Lower leg skin (tissue), 4 donors: ENCODE data around the gene KRTAP10-6. TPM values are rescaled to one million over a fixed set of nuclear protein-coding genes. Genes with fewer than 3 reads are reported as not detected.

Experiments used
- DNase-seq, 2 donors: peaks; one replicate each; pipeline ENCODE4 v3.0.0-alpha.2; 2019; ENCODE audit warnings: low spot score in 2 of 2
- H3K4me3 ChIP-seq: fragments of 200-600 bp; sonication (generic); 2 replicates; pipeline ENCODE4 v1.5.1; 2017; ENCODE audit warnings: mild to moderate bottlenecking, low read depth; ENCODE audit not compliant: poor library complexity, severe bottlenecking
- POLR2A ChIP-seq, 2 donors: fragments of 450-650 bp; IDR thresholded peaks; one replicate each; pipeline ENCODE4 v1.6.1; 2016 to 2017; ENCODE audit warnings: antibody characterized with exemption in 2 of 2, mild to moderate bottlenecking in 1 of 2, moderate library complexity in 1 of 2
- WGBS, 2 donors: methylation state at CpG; one replicate each; pipeline ENCODE4 v1.1.5; 2018; 5-methylcytosine and 5-hydroxymethylcytosine counted together
- intact Hi-C: fragments of 100-400 bp; cut with DNase I; formaldehyde crosslinking; loops from one replicate; pipeline ENCODE4 v1.15.0; 2023; ENCODE audit warnings: low total_unique reads
- total RNA-seq, 4 donors: library from RNA; depleted of rRNA; stranded (reverse); fragments of >200 nt; gene quantifications; one replicate each; pipeline ENCODE4 v1.1.0, GENCODE V29; 2016
- TF ChIP-seq, protein P1 (sequence below), 3 donors: fragments of 450-650 bp; IDR thresholded peaks; one replicate each; pipeline ENCODE4 v1.5.1; 2016; ENCODE audit warnings: antibody characterized with exemption in 3 of 3, mild to moderate bottlenecking in 3 of 3, moderate library complexity in 2 of 3

KRTAP10-6 gene
- total RNA-seq, 4 donors from 2014 or later: 1.3 TPM; not detected in 3

DNA sequence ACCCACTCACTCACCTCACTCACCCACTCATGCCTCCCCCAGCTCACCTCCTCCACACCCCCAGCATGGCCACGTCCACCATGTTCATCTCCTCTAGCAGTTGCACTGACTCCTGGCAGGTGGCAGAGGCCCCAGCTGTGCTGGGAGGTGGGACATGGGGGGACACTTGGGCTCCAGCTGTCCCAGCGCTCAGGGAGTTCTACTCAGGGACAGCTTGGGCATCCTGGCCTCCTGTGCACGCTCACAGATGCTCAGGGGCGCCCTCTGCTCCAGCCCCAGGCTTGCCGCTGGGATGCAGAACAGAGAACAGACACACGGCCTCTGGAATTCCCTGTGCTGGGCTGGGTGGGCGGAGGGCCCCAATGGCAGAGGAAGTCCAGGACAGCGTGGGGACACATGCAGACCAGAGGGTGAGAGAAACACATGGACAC, 24.8 kb upstream of the KRTAP10-6 start:
- intact Hi-C loops: no loop called here
- DNase-seq: no peak
- H3K4me3 ChIP-seq: no peak overlapping the region
- 64 to 65% methylated on average over 8 of the region's 8 CpGs for WGBS, 2 donors
- no peak for TF ChIP-seq POLR2A (IDR thresholded peaks at IDR 0.05)

DNA sequence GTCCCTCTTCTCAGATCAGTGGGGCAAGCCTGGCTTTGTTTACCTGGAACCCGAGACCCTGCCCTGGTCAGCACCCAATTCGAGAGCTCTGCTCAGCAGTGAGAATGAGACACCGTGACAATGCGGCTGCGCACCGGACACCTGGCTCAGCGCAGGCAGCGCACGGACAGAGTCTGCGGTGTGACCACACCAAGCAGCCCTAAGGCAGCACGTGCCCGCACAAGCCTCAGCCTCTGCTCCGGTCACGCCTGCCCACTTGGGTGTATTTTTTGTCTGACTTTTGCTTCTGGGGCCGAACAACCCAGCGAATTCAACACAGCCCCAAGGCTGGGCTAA, 24.3 kb upstream of the KRTAP10-6 start:
- DNase-seq: no peak
- TF ChIP-seq, protein P1, sequence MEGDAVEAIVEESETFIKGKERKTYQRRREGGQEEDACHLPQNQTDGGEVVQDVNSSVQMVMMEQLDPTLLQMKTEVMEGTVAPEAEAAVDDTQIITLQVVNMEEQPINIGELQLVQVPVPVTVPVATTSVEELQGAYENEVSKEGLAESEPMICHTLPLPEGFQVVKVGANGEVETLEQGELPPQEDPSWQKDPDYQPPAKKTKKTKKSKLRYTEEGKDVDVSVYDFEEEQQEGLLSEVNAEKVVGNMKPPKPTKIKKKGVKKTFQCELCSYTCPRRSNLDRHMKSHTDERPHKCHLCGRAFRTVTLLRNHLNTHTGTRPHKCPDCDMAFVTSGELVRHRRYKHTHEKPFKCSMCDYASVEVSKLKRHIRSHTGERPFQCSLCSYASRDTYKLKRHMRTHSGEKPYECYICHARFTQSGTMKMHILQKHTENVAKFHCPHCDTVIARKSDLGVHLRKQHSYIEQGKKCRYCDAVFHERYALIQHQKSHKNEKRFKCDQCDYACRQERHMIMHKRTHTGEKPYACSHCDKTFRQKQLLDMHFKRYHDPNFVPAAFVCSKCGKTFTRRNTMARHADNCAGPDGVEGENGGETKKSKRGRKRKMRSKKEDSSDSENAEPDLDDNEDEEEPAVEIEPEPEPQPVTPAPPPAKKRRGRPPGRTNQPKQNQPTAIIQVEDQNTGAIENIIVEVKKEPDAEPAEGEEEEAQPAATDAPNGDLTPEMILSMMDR (IDR thresholded peaks at IDR 0.05): no peak
- TF ChIP-seq POLR2A (IDR thresholded peaks at IDR 0.05): no peak
- H3K4me3 ChIP-seq: no peak overlapping the region
- intact Hi-C loops: no loop called here
- WGBS, 2 donors: 39 to 50% methylated on average over 16 of the region's 16 CpGs

GRCh38 chr21:44615911-44616590, 23.7 kb upstream of the KRTAP10-6 start:
- no peak overlapping the region for H3K4me3 ChIP-seq
- WGBS, 2 donors: 67 to 72% methylated on average over 15 to 16 of the region's 17 CpGs
- TF ChIP-seq, protein P1 (IDR thresholded peaks at IDR 0.05): no peak
- no peak for TF ChIP-seq POLR2A (IDR thresholded peaks at IDR 0.05)
- no peak for DNase-seq
- intact Hi-C loops: no loop called here

- intact Hi-C loops: no loop called here
- no peak for TF ChIP-seq POLR2A (IDR thresholded peaks at IDR 0.05)
- TF ChIP-seq, protein P1 (IDR thresholded peaks at IDR 0.05): no peak
- WGBS, 2 donors: 70 to 86% methylated on average over 8 of the region's 8 CpGs
These were observed 23.2 kb upstream of the KRTAP10-6 start for GRCh38 chr21:44615466-44615865.

GRCh38 chr21:44614961-44615391, 22.7 kb upstream of the KRTAP10-6 start:
- WGBS, 2 donors: 76 to 85% methylated on average over 28 of the region's 28 CpGs
- no peak overlapping the region for H3K4me3 ChIP-seq
- intact Hi-C loops: no loop called here
- TF ChIP-seq, protein P1 (IDR thresholded peaks at IDR 0.05): no peak
- no peak for TF ChIP-seq POLR2A (IDR thresholded peaks at IDR 0.05)
- DNase-seq: peak in 1 of 2 donors; percentile 79

More at GRCh38 chr21:44615466-44615865, 23.2 kb upstream of the KRTAP10-6 start:
- no peak overlapping the region for H3K4me3 ChIP-seq
- DNase-seq: no peak

GRCh38 chr21:44614161-44614631, 21.9 kb upstream of the KRTAP10-6 start:
- WGBS, 2 donors: 84 to 90% methylated on average over 13 to 20 of the region's 20 CpGs
- TF ChIP-seq, protein P1 (IDR thresholded peaks at IDR 0.05): no peak
- no peak for TF ChIP-seq POLR2A (IDR thresholded peaks at IDR 0.05)
- intact Hi-C loops: no loop called here
- H3K4me3 ChIP-seq: no peak overlapping the region
- no peak for DNase-seq
